NCI-H524 treated with DMSO at 0.1 percent for 48 hours (cell line): ENCODE measurements around the gene IGF2BP3.
A peak's percentile ranks its signal among the peaks of the same experiment; 100 is the strongest.

Experiments used
- DNase-seq: peaks from one replicate; lab custom pipeline; 2025; lab: John Stamatoyannopoulos, UW

The IGF2BP3 gene

GRCh38 chr7:23472046-23472445 is 1.8 kb upstream of the IGF2BP3 start:
- no peak for DNase-seq

GRCh38 chr7:23471106-23471859 is 992 bp upstream of the IGF2BP3 start:
- peak; percentile 49 for DNase-seq

GRCh38 chr7:23469961-23470250 is 385 bp downstream of the IGF2BP3 start:
- DNase-seq, result no peak

- no peak for DNase-seq
Measured at GRCh38 chr7:23469150-23469960, 936 bp downstream of the IGF2BP3 start.

- no peak for DNase-seq
Measured at GRCh38 chr7:23468526-23469149, 1.7 kb downstream of the IGF2BP3 start.

GRCh38 chr7:23467806-23468525 is 2.3 kb downstream of the IGF2BP3 start:
- no peak for DNase-seq

- no peak for DNase-seq
Measured at GRCh38 chr7:23467291-23467805, 2.9 kb downstream of the IGF2BP3 start.

- DNase-seq, result no peak
Measured at GRCh38 chr7:23462846-23463245, 7.4 kb downstream of the IGF2BP3 start.

GRCh38 chr7:23458044-23458443 is 12.2 kb downstream of the IGF2BP3 start:
- DNase-seq, result no peak

- no peak for DNase-seq
Measured at GRCh38 chr7:23456093-23456492, 14.2 kb downstream of the IGF2BP3 start.

GRCh38 chr7:23454881-23455526 is 15.3 kb downstream of the IGF2BP3 start:
- DNase-seq, result peak; percentile 34

GRCh38 chr7:23450518-23450917 is 19.8 kb downstream of the IGF2BP3 start:
- DNase-seq, result no peak

- DNase-seq, result no peak
Measured at GRCh38 chr7:23449941-23450340, 20.4 kb downstream of the IGF2BP3 start.

- no peak for DNase-seq
Measured at GRCh38 chr7:23445326-23445725, 25.0 kb downstream of the IGF2BP3 start.

- no peak for DNase-seq
Measured at GRCh38 chr7:23443974-23444373, 26.3 kb downstream of the IGF2BP3 start.

GRCh38 chr7:23438171-23438570 is 32.1 kb downstream of the IGF2BP3 start:
- DNase-seq, result no peak

- no peak for DNase-seq
Measured at GRCh38 chr7:23434147-23434917, 36.0 kb downstream of the IGF2BP3 start.

GRCh38 chr7:23431702-23432199 is 38.5 kb downstream of the IGF2BP3 start:
- DNase-seq, result no peak

- DNase-seq, result no peak
Measured at GRCh38 chr7:23430893-23431259, 39.4 kb downstream of the IGF2BP3 start.

- DNase-seq, result no peak
Measured at GRCh38 chr7:23426876-23427275, 43.4 kb downstream of the IGF2BP3 start.

- DNase-seq, result no peak
Measured at GRCh38 chr7:23422909-23423308, 47.4 kb downstream of the IGF2BP3 start.
